Psoas muscle (tissue), 8 donors: Measurements from ENCODE around the gene MUSTN1. TPM values are rescaled to one million over a fixed set of nuclear protein-coding genes. Genes with fewer than 3 reads are reported as not detected.
A peak's percentile ranks its signal among the peaks of the same experiment; 100 is the strongest.

Experiments
- ATAC-seq, 4 donors: fragments of 200-7000 bp; cut with Tn5 transposase; one replicate each; pipeline ENCODE4 v1.9.1; 2020; ENCODE audit warnings: moderate library complexity in 3 of 4, mild to moderate bottlenecking in 2 of 4
- DNase-seq, 2 donors: peaks; one replicate each; pipeline ENCODE4 v3.0.0-alpha.2; 2020
- H3K27ac ChIP-seq: fragments of 200-600 bp; one replicate; pipeline ENCODE4 v1.8.0; 2022
- H3K27me3 ChIP-seq, 3 donors: fragments of 200-600 bp in 1 of 3; one replicate each; pipeline versions ENCODE4 v1.6.1 to v1.8.0; 2013 to 2022; ENCODE audit warnings: low read length in 2 of 3, mild to moderate bottlenecking in 2 of 3, moderate library complexity in 1 of 3; ENCODE audit not compliant: insufficient read depth in 3 of 3
- H3K36me3 ChIP-seq, 2 donors: fragments of 200-600 bp in 1 of 2; one replicate each; pipeline versions ENCODE4 v1.6.1 to v1.8.0; 2013 to 2022; ENCODE audit warnings: low read depth in 1 of 2, mild to moderate bottlenecking in 1 of 2, moderate library complexity in 1 of 2; ENCODE audit not compliant: insufficient read depth in 1 of 2
- H3K4me1 ChIP-seq: fragments of 200-600 bp; one replicate; pipeline ENCODE4 v1.8.0; 2022
- H3K4me3 ChIP-seq: fragments of 200-600 bp; one replicate; pipeline ENCODE4 v1.8.0; 2022; ENCODE audit warnings: mild to moderate bottlenecking
- H3K9me3 ChIP-seq: fragments of 200-600 bp; one replicate; pipeline ENCODE4 v1.8.0; 2022
- WGBS, 3 donors: extraction: QIAGEN DNeasy Blood & Tissue Kit; methylation state at CpG; one replicate each; pipeline versions ENCODE4 v1.1.6 to v1.1.7; 2013; 5-methylcytosine and 5-hydroxymethylcytosine counted together
- intact Hi-C, 2 donors: fragments of 100-400 bp; cut with DNase I; formaldehyde crosslinking; loops; one replicate each; pipeline versions ENCODE4 v1.11.0 to v1.14.2; 2022
- polyA plus RNA-seq, 3 donors: library from polyadenylated mRNA; stranded (reverse); fragments of 200-250 nt; gene quantifications; one replicate each; pipeline ENCODE4 v1.2.3, GENCODE V29; 2013
- total RNA-seq, 4 donors: library from RNA; stranded (reverse); fragmentation: NEBNext Ultra II Directional in 2 of 4; extraction: Animal tissue kit (Norgen Biotek cat#: 25700) in 2 of 4; gene quantifications; one replicate each; pipeline versions ENCODE4 v1.2.1 to v1.2.4, GENCODE V29; 2021 to 2023
- TF ChIP-seq, protein P1 (sequence below): fragments of 200-600 bp; IDR thresholded peaks from one replicate; pipeline ENCODE4 v1.8.0; 2022; ENCODE audit warnings: antibody characterized with exemption
- donor health status: healthy with polysubstance abuse.
- donor health status: DM: no; HTN: no; CAD: no; lungs with moderate emphysema.
- donor health status: Bipolar disorder and iron deficiency.
- donor health status: healthy.
- donor health status: DM: yes; HTN: yes; CAD: no.
- donor health status: DM: no; HTN: no; CAD: no.
- donor health status: DM: no; HTN: no; CAD: no.
- donor health status: DM: yes; HTN: yes; CAD: no.

The MUSTN1 gene
- total and polyA plus RNA-seq, 7 donors: 91.1 to 1,241 (median 578) TPM

- ATAC-seq: peak in 3 of 4 donors; percentile 23 to 36 (median 24)
- intact Hi-C loops: no loop called here
- Histone ChIP-seq H3K9me3 (no peaks in the 10 kb centered on the region), H3K36me3 (peaks cover 0 to 31% of the 10 kb centered on the region in 2 donors), H3K4me3 (no peak overlapping the region), H3K4me1 (no peaks in the 10 kb centered on the region), H3K27ac (no peak overlapping the region), H3K27me3 (no peaks in the 10 kb centered on the region)
- TF ChIP-seq, protein P1, sequence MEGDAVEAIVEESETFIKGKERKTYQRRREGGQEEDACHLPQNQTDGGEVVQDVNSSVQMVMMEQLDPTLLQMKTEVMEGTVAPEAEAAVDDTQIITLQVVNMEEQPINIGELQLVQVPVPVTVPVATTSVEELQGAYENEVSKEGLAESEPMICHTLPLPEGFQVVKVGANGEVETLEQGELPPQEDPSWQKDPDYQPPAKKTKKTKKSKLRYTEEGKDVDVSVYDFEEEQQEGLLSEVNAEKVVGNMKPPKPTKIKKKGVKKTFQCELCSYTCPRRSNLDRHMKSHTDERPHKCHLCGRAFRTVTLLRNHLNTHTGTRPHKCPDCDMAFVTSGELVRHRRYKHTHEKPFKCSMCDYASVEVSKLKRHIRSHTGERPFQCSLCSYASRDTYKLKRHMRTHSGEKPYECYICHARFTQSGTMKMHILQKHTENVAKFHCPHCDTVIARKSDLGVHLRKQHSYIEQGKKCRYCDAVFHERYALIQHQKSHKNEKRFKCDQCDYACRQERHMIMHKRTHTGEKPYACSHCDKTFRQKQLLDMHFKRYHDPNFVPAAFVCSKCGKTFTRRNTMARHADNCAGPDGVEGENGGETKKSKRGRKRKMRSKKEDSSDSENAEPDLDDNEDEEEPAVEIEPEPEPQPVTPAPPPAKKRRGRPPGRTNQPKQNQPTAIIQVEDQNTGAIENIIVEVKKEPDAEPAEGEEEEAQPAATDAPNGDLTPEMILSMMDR: no peak
- 83 to 90% (median 83%) methylated on average over 11 of the region's 11 CpGs for WGBS, 3 donors
- DNase-seq: no peak
Observed at GRCh38 chr3:52810923-52811322, 23.9 kb downstream of the MUSTN1 start.

DNA sequence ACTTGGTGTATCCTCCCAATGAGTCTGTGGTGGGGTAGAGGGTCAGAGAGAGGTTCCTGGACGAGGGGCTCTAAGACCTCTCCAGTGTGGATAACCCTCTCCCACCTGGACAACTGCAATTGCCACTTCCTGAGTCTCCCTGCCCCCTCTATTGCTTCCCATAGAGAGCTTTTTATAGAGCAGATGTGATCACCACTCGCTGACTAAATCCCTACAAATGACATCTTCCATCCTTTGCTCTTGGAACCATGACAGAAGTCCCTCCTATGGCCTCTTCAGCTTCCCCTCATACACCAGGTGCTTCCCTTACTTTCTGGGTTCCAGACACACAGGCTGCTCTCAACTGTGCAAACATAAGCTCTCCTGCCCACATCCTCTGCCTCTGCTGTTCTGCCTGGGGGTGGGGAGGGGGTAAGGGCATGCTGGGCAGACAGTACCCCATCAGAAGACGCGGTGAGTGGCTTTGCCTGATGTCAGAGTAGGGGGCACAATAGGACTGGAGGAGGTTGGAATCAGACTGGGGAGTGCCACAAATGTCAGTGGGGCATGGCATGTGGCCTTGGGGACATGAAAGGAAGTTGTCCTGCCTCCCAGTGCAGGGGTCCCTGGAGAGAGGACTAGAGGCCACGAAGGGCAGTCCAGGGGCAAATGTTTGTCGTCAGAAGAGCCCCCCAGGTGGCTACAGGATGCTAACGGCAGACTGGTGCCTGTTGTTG is 25.0 kb downstream of the MUSTN1 start:
- 52 to 61% (median 54%) methylated on average over 7 of the region's 7 CpGs for WGBS, 3 donors
- no peak overlapping the region for H3K27ac ChIP-seq
- TF ChIP-seq, protein P1: no peak
- ATAC-seq: peak in 2 of 4 donors; percentile 11 to 22
- no peaks in the 10 kb centered on the region for H3K27me3 ChIP-seq
- no peaks in the 10 kb centered on the region for H3K9me3 ChIP-seq
- peaks cover 0 to 20% of the 10 kb centered on the region in 2 donors for H3K36me3 ChIP-seq
- H3K4me3 ChIP-seq: no peak overlapping the region
- no peak for DNase-seq
- H3K4me1 ChIP-seq: no peaks in the 10 kb centered on the region
- intact Hi-C loops: no loop called here

DNA sequence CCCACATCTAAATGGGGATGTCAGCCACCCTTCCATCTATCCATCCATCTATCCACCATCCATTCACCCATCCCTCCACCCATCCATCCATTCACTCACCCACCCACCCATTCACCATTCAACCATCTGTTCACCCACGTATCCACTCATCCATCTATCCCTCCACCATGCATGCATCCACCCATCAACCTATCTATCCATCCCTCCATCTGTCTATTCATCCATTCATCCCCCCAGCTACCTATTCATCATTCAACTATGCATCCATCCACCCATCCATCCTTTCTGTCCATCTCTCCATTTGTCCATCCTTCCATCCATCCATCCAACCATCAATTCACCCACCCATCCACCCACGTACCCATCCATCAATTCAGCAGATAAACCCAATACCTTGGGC is 25.7 kb downstream of the MUSTN1 start:
- no peaks in the 10 kb centered on the region for H3K9me3 ChIP-seq
- no peak overlapping the region for H3K4me3 ChIP-seq
- no peaks in the 10 kb centered on the region for H3K27me3 ChIP-seq
- DNase-seq (no peak), ATAC-seq (no peak)
- H3K27ac ChIP-seq: no peak overlapping the region
- TF ChIP-seq, protein P1: no peak
- intact Hi-C loops: no loop called here
- 61 to 78% (median 72%) methylated on average over 2 of the region's 2 CpGs for WGBS, 3 donors
- no peaks in the 10 kb centered on the region for H3K4me1 ChIP-seq
- peaks cover 0 to 13% of the 10 kb centered on the region in 2 donors for H3K36me3 ChIP-seq

DNA sequence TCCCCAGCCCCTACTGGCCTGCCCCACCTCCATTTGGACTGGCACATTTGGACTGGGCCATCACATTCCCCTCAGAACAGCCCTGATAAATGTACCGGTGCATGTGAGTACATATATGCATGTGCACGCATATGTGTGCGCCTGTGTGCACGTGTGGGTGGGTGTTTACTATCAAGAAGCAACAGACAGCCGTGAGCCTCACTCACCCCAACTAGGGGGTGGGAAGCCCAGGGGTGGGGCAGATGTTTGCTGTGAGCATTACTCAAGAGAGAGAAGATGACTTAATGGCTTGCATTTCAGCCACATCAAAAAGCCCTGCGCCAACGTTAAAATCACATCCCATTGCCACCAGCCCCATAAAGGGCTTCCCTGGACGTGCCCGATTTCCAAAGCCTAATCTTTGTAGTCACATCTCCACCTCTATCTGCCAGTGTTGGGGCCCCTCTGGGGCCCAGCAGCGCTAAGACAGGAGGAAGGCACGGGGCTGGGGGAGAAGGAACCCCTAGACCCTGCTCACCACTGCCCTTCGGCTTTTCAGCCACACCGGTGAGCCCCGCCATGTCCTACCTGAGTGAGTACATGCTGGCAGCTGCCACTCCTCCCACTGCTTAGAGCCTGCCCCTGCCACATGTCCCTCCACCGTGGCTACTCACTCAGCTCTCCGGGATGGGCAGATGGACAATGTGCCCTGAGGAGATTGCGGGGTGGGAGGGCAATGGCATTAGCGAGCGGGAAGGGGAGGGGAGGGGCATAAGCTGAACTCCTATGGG is 29.4 kb downstream of the MUSTN1 start:
- Histone ChIP-seq H3K4me1 (no peaks in the 10 kb centered on the region), H3K9me3 (no peaks in the 10 kb centered on the region), H3K36me3 (no peaks in the 10 kb centered on the region), H3K27ac (no peak overlapping the region), H3K27me3 (no peaks in the 10 kb centered on the region), H3K4me3 (no peak overlapping the region)
- DNase-seq (no peak), ATAC-seq (no peak)
- 70 to 75% (median 72%) methylated on average over 18 to 19 of the region's 19 CpGs for WGBS, 3 donors
- intact Hi-C loops: no loop called here
- TF ChIP-seq, protein P1: no peak
